Measurements from ENCODE around the gene DHRS7C.

Gene DHRS7C

DNA sequence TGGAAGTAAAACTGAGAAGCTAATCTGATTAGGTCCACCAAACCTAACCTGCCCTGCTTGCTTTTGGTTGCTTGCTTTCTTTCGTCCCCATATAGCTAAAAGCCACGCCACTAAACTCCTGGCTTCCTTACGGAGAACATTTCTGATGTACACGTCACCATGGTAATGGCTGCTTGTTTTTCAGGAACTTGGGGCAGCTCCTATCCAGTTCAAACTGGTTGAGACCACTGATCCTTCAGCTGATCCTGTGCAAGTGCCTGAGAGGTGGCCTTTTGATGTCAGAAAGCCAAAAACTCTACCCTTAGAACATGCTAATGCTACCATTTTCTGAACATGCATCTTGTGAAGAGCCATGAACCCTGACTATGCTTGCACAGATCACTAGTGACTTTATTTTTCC lies 14.4 kb upstream of the DHRS7C start:
- TF ChIP-seq MYC (IDR thresholded peaks at IDR 0.05; ENCODE audit: low read depth, low read length) (no peak), MAX (IDR thresholded peaks at IDR 0.05; ENCODE audit: low read depth, low read length) (no peak), POLR2A (IDR thresholded peaks at IDR 0.05; ENCODE audit: extremely low read depth, insufficient read length) (no peak)
- TF ChIP-seq, protein P1, sequence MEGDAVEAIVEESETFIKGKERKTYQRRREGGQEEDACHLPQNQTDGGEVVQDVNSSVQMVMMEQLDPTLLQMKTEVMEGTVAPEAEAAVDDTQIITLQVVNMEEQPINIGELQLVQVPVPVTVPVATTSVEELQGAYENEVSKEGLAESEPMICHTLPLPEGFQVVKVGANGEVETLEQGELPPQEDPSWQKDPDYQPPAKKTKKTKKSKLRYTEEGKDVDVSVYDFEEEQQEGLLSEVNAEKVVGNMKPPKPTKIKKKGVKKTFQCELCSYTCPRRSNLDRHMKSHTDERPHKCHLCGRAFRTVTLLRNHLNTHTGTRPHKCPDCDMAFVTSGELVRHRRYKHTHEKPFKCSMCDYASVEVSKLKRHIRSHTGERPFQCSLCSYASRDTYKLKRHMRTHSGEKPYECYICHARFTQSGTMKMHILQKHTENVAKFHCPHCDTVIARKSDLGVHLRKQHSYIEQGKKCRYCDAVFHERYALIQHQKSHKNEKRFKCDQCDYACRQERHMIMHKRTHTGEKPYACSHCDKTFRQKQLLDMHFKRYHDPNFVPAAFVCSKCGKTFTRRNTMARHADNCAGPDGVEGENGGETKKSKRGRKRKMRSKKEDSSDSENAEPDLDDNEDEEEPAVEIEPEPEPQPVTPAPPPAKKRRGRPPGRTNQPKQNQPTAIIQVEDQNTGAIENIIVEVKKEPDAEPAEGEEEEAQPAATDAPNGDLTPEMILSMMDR (IDR thresholded peaks at IDR 0.05; ENCODE audit: low read depth, low read length): no peak
- no peak for DNase-seq (ENCODE audit: low read depth)
- no peak overlapping the region for H3K4me3 ChIP-seq (ENCODE audit: low read depth, low read length)

DNA sequence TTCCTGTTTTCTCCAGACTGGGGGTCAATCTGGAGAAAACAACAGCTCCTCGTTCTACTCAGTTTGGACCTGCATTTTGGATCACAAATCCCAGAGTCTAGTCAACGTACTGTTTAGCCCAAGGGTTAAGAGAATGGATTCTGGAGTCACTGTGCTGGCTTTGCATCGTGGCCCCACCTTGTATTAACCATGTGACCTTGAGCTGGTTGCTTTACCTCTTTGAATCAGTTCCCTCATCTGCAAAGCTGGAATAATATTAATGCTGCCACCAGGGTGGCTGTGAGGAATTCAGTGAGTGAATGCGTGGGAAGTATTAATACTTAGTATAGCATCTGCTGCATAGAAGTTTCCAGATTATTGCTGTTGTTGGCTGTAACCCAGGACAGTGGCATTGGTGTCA lies 11.3 kb upstream of the DHRS7C start:
- no peak for DNase-seq (ENCODE audit: low read depth)
- H3K4me3 ChIP-seq (ENCODE audit: low read depth, low read length): no peak overlapping the region
- TF ChIP-seq, protein P1 (IDR thresholded peaks at IDR 0.05; ENCODE audit: low read depth, low read length): no peak
- TF ChIP-seq POLR2A (IDR thresholded peaks at IDR 0.05; ENCODE audit: extremely low read depth, insufficient read length) (no peak), MYC (IDR thresholded peaks at IDR 0.05; ENCODE audit: low read depth, low read length) (no peak), MAX (IDR thresholded peaks at IDR 0.05; ENCODE audit: low read depth, low read length) (no peak)

DNA sequence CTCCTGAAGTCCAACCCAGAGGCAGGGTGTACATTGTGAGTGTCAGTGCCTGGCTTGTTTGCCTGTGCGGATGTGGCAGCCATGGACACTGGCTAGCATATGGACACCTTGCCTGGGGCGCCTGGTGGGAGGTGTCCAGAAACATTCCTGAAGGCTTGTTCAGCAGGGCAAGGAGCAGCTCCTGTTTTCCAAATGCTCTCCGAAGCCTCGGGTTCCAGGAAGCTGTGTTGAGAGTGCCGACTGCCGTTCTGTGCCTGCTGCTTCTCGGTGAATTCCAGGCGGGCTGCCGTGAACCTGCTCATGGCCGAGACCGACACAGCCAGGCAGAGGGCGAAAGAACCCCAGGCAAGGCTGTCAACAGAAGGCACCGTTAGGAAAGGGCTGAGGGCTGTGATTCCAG lies 10.9 kb upstream of the DHRS7C start:
- H3K4me3 ChIP-seq (ENCODE audit: low read depth, low read length): no peak overlapping the region
- no peak for DNase-seq (ENCODE audit: low read depth)
- TF ChIP-seq POLR2A (IDR thresholded peaks at IDR 0.05; ENCODE audit: extremely low read depth, insufficient read length): no peak
- TF ChIP-seq MYC (IDR thresholded peaks at IDR 0.05; ENCODE audit: low read depth, low read length): no peak
- TF ChIP-seq MAX (IDR thresholded peaks at IDR 0.05; ENCODE audit: low read depth, low read length): no peak
- TF ChIP-seq, protein P1 (IDR thresholded peaks at IDR 0.05; ENCODE audit: low read depth, low read length): no peak

DNA sequence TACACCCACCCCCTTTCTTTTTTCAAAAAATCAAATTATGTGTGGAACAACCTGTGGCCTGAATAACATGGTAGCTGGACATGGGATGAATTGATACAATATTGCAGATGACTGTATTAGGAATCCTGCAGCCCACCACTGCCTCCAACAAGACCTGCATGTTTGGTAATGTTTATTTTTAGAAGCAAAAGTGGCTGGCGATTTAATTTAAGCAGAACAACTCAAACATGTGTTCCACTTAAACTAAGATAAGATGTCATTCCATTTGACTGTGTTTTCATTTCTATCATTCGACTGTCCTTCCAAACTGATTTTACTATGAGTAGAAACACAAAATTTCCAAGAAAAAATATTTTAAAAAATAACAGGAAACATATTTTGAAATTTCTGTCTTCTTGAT lies 10.1 kb upstream of the DHRS7C start:
- no peak for TF ChIP-seq MYC (IDR thresholded peaks at IDR 0.05; ENCODE audit: low read depth, low read length)
- TF ChIP-seq POLR2A (IDR thresholded peaks at IDR 0.05; ENCODE audit: extremely low read depth, insufficient read length): no peak
- TF ChIP-seq, protein P1 (IDR thresholded peaks at IDR 0.05; ENCODE audit: low read depth, low read length): no peak
- no peak for TF ChIP-seq MAX (IDR thresholded peaks at IDR 0.05; ENCODE audit: low read depth, low read length)
- DNase-seq (ENCODE audit: low read depth): no peak
- no peak overlapping the region for H3K4me3 ChIP-seq (ENCODE audit: low read depth, low read length)

DNA sequence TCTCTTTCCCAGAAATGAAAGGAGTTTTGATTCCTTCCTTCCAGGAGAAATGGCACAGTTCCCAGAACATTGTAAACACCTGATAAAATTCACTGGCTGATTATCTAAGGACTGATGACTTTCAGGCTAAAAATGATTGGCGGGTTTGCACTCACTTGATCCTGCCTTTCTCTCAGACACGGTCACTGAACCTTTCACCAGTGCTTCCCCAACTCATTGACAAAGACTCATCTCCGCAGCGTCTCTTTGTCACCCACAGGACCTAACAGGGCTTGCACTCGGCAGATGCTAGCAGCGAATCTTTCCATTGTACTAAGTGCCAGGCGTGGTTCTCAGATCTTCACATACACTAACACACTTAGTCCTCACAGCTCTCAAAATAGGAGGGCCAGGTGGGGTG lies 7.3 kb upstream of the DHRS7C start:
- H3K4me3 ChIP-seq (ENCODE audit: low read depth, low read length): no peak overlapping the region
- TF ChIP-seq MYC (IDR thresholded peaks at IDR 0.05; ENCODE audit: low read depth, low read length) (no peak), MAX (IDR thresholded peaks at IDR 0.05; ENCODE audit: low read depth, low read length) (no peak), POLR2A (IDR thresholded peaks at IDR 0.05; ENCODE audit: extremely low read depth, insufficient read length) (no peak)
- TF ChIP-seq, protein P1 (IDR thresholded peaks at IDR 0.05; ENCODE audit: low read depth, low read length): no peak
- DNase-seq (ENCODE audit: low read depth): no peak

DNA sequence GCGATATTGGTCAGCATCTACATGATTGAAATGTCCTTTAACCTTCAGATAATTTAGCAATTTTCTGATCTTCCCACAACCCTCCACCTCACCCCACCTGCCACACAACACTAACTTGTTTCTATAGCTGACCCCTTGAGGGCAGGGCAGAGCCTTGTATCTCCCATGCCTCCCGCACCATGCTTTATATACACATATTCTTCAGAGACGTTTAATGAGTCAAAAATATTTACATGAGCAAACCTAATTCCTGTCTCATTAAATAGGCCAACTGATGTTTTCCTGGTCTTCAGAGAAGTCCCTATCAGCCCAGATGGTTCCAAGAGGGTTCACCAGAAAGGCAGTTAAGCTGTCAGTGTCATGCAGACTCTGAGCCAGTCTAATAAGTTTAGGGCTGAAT lies 6.6 kb upstream of the DHRS7C start:
- no peak overlapping the region for H3K4me3 ChIP-seq (ENCODE audit: low read depth, low read length)
- TF ChIP-seq, protein P1 (IDR thresholded peaks at IDR 0.05; ENCODE audit: low read depth, low read length): no peak
- TF ChIP-seq MAX (IDR thresholded peaks at IDR 0.05; ENCODE audit: low read depth, low read length): no peak
- TF ChIP-seq POLR2A (IDR thresholded peaks at IDR 0.05; ENCODE audit: extremely low read depth, insufficient read length): no peak
- no peak for TF ChIP-seq MYC (IDR thresholded peaks at IDR 0.05; ENCODE audit: low read depth, low read length)
- DNase-seq (ENCODE audit: low read depth): no peak
